PFSK-1 (cell line): Measurements from ENCODE around the gene NOP16.

Experiments
- POLR2AphosphoS5 ChIP-seq: IDR thresholded peaks from 2 replicates; pipeline ENCODE4 v1.6.1; 2012; ENCODE audit warnings: low read depth, mild to moderate bottlenecking, control low read depth, low read length, moderate library complexity
- TAF1 ChIP-seq: IDR thresholded peaks from 2 replicates; pipeline ENCODE4 v1.6.1; 2012; ENCODE audit warnings: low read length, control low read depth, borderline replicate concordance; ENCODE audit not compliant: insufficient read depth

- TF ChIP-seq TAF1 (no peak), POLR2AphosphoS5 (no peak)
Observed at GRCh38 chr5:176381423-176381822, 7.0 kb downstream of the NOP16 start.
